Activated CD4-positive, alpha-beta memory T cell treated with anti-CD3 and anti-CD28 coated beads for 36 hours (primary cell): ENCODE data around the gene HSF2BP. TPM values are rescaled to one million over a fixed set of nuclear protein-coding genes. Genes with fewer than 3 reads are reported as not detected.

Experiments used
- CTCF ChIA-PET: fragments of 350-600 bp; sonication (Branson Sonifier 250); formaldehyde crosslinking; loops from one replicate; lab custom pipeline; 2021; ENCODE audit warnings: antibody characterized with exemption, inconsistent platforms; lab: Charles Lee
- POLR2A ChIA-PET: fragments of 350-600 bp; sonication (Branson Sonifier 250); formaldehyde crosslinking; loops from one replicate; lab custom pipeline; 2021; ENCODE audit warnings: antibody characterized with exemption; lab: Charles Lee
- DNase-seq: peaks from one replicate; pipeline ENCODE4 v3.0.0-alpha.2; 2020
- H3K27ac Mint-ChIP-seq: one replicate; pipeline ENCODE4 v1.8.0; 2021; ENCODE audit warnings: mixed read lengths
- H3K27me3 Mint-ChIP-seq: one replicate; pipeline ENCODE4 v1.8.0; 2021; ENCODE audit warnings: mixed read lengths
- H3K36me3 Mint-ChIP-seq: one replicate; pipeline ENCODE4 v1.8.0; 2021; ENCODE audit warnings: mixed read lengths
- H3K4me1 Mint-ChIP-seq: one replicate; pipeline ENCODE4 v1.8.0; 2021; ENCODE audit warnings: low read depth, mixed read lengths
- H3K4me3 Mint-ChIP-seq: one replicate; pipeline ENCODE4 v1.8.0; 2021; ENCODE audit warnings: mild to moderate bottlenecking, mixed read lengths
- H3K9me3 Mint-ChIP-seq: one replicate; pipeline ENCODE4 v1.8.0; 2021; ENCODE audit warnings: mixed read lengths
- intact Hi-C: fragments of 100-400 bp; cut with micrococcal nuclease; formaldehyde crosslinking; loops from one replicate; pipeline ENCODE4 v1.15.1; 2023
- total RNA-seq, 2 experiments: library from RNA; stranded (reverse); gene quantifications; one replicate each; pipeline ENCODE4 v1.2.3, GENCODE V29; 2021

Gene HSF2BP
- total RNA-seq, 2 experiments from 2014 or later = 0.50 to 0.73 TPM

DNA sequence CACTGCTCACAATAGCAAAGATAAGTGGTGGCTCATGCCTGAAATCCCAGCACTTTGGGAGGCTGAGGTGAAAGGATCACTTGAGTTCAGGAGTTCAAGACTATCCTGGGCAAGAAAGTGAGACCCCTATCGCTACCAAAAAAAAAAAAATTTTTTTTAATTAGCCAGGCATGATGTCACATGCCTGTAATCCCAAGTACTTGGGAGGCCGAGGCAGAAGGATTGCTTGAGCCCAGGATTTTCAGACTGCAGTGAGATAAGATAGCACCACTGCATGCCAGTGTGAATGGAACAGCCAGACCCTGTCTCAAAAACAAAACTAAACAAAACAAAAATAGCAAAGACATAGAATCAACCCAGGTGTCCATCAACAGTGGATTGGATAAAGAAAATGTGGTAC lies 50.6 kb downstream of the HSF2BP start:
- Mint-ChIP-seq H3K4me3 (no peak overlapping the region), H3K4me1 (peaks cover 3% of the 10 kb centered on the region), H3K27me3 (peaks cover 3% of the 10 kb centered on the region), H3K36me3 (no peaks in the 10 kb centered on the region), H3K27ac (no peak overlapping the region), H3K9me3 (no peaks in the 10 kb centered on the region)
- intact Hi-C loops = no loop called here
- ChIA-PET POLR2A (interaction anchor here (1.2 kb wide), 1 partner anchor 12 kb away, joined by 3 read pairs; no protein-coding TSS in a partner anchor), CTCF (no interaction called here)
- no peak for DNase-seq

DNA sequence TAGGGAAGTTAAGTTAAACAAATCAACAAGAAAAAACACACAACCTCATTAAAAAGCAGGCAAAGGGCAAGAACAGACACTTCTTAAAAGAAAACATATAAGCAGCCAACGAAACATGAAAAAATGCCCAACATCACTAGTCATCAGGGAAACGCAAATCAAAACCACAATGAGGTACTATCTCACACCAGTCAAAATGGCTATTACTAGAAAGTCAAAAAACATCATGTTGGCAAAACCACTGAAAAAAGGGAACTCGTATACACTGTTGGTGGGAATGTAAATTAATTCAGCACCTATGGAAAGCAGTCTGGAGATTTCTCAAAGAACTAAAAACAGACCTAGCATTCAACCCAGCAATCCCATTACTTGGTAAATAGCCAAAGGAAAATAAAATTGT lies 51.1 kb downstream of the HSF2BP start:
- intact Hi-C loops = no loop called here
- ChIA-PET CTCF (no interaction called here), POLR2A (no interaction called here)

DNA sequence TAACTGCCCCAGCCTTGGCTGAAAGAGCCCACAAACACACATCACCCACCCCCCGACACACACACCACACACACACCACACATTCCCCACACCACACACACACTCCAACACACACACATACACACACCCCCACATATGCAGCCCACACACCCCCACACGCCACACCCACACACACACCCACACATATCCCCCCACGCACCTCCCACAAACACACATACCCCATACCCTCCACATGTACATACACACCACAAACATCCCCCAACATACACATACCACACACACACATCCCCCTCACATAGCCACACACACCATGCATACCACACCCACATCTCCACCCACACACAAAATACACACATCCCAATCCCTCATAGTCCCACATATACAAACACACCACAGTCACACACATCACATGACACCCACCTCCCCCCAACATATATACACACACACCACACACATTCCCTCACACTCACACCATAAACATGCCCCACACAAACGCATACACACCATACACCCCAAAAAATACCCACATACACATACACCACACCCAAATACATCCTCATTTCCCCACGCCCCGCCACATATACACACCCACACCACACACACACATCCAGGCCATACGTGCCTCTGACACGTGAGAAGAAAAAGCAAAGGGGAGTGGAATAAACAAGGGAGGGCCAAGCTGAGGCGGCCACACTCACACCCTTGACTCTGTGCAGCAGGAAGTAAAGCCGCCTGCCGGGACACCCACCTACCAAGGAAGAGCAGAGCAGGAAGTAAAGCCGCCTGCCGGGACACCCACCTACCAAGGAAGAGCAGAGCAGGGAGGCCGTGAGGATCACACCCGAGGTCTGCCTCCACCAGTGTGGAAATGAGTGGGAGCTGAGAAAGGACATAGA lies 53.7 kb downstream of the HSF2BP start:
- H3K27ac Mint-ChIP-seq = no peak overlapping the region
- DNase-seq = no peak
- H3K36me3 Mint-ChIP-seq = no peaks in the 10 kb centered on the region
- no peak overlapping the region for H3K4me3 Mint-ChIP-seq
- ChIA-PET POLR2A (no interaction called here), CTCF (no interaction called here)
- intact Hi-C loops = no loop called here
- peaks cover 3% of the 10 kb centered on the region for H3K27me3 Mint-ChIP-seq
- H3K4me1 Mint-ChIP-seq = peaks cover 5% of the 10 kb centered on the region
- H3K9me3 Mint-ChIP-seq = no peaks in the 10 kb centered on the region

More for the DNA sequence above, 51.1 kb downstream of the HSF2BP start:
- Mint-ChIP-seq H3K27me3 (peaks cover 3% of the 10 kb centered on the region), H3K36me3 (no peaks in the 10 kb centered on the region), H3K4me3 (no peak overlapping the region), H3K27ac (no peak overlapping the region), H3K9me3 (no peaks in the 10 kb centered on the region), H3K4me1 (peaks cover 3% of the 10 kb centered on the region)
- DNase-seq = no peak

DNA sequence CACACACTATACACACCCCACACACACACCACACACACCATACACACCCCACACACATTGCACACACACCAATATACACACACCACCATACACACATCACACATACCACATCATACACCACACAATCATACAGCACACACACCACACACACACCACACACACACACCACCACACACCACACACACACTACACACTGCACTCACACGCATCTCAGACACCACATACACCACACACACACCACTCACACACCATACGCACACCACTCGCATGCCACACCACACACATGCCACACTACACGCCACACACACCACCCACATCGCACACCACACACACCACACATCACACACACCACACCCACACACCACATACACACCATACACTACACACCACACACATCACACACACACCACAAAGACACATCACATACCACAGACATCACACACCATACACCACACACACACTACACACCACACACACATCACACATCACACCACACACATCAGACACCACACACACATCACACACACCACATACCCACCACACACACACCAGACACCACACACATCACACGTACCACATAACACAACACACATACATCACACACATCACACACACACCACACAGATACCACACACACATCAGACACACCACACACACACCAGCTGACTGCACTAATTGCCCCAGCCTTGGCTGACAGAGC lies 54.6 kb downstream of the HSF2BP start:
- POLR2A ChIA-PET = no interaction called here
- Mint-ChIP-seq H3K9me3 (no peaks in the 10 kb centered on the region), H3K27me3 (peaks cover 3% of the 10 kb centered on the region), H3K36me3 (no peaks in the 10 kb centered on the region), H3K4me3 (no peak overlapping the region), H3K27ac (no peak overlapping the region), H3K4me1 (peaks cover 5% of the 10 kb centered on the region)
- intact Hi-C loops = no loop called here
- CTCF ChIA-PET = no interaction called here
- DNase-seq = no peak

DNA sequence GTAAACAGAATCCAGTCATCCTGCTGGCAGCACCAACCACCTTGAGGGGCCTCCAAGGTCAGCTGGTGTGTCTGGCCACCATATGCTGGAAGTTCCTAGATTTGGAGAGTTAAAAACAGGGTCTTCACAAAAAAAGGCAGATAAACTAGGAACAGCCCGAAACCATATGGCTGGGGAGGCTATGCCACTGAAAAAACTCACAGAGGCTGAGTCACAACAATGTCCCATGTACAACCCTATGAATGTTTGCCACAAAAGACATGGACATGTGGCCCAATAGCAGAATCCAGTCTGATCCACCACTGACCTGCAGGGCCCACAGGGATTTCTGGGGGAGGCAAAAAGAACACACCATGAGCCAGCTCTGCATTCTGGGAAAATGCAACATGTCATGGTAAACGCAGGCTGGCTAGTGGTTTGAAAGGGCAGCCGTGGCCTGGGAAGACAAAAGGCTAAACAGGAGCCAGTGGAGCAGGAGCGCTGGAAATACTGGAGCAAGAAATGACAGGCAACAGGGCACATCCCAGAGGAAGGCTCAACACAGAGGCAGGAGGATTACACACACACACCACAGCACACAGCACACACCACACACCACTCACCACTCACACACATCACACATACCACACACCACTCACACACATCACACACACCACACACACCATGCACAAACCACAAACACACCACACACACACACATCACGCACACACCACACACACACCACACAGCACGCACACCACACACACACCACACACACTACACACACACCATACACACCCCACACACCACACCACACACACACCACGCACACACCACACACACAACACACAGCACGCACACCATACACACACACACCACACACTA lies 55.4 kb downstream of the HSF2BP start:
- Mint-ChIP-seq H3K4me3 (no peak overlapping the region), H3K9me3 (no peaks in the 10 kb centered on the region), H3K4me1 (peaks cover 5% of the 10 kb centered on the region), H3K27me3 (peaks cover 3% of the 10 kb centered on the region), H3K27ac (no peak overlapping the region), H3K36me3 (no peaks in the 10 kb centered on the region)
- DNase-seq = no peak
- ChIA-PET POLR2A (no interaction called here), CTCF (no interaction called here)
- intact Hi-C loops = no loop called here

DNA sequence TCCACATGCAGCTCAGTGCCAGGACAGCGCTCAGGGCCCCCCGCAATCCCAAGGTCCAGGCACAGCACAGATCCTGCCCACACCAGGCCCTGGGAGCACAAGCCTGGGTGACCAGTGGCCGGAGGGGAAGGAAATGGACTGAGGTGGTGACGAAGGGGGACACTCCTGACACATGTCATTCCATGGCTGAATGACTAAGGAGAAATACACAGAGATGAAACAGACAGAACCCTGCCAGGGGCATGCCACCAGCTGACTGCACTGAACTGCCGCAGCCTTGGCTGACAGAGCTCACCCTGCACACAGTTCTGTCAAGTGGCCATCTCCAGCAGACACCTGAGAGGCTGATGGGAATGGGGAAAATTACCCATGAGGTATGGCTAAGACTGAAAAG lies 56.1 kb downstream of the HSF2BP start:
- H3K27me3 Mint-ChIP-seq = peaks cover 3% of the 10 kb centered on the region
- no peaks in the 10 kb centered on the region for H3K36me3 Mint-ChIP-seq
- H3K27ac Mint-ChIP-seq = no peak overlapping the region
- H3K9me3 Mint-ChIP-seq = no peaks in the 10 kb centered on the region
- H3K4me3 Mint-ChIP-seq = no peak overlapping the region
- intact Hi-C loops = no loop called here
- POLR2A ChIA-PET = no interaction called here
- CTCF ChIA-PET = no interaction called here
- H3K4me1 Mint-ChIP-seq = peaks cover 5% of the 10 kb centered on the region
- no peak for DNase-seq

DNA sequence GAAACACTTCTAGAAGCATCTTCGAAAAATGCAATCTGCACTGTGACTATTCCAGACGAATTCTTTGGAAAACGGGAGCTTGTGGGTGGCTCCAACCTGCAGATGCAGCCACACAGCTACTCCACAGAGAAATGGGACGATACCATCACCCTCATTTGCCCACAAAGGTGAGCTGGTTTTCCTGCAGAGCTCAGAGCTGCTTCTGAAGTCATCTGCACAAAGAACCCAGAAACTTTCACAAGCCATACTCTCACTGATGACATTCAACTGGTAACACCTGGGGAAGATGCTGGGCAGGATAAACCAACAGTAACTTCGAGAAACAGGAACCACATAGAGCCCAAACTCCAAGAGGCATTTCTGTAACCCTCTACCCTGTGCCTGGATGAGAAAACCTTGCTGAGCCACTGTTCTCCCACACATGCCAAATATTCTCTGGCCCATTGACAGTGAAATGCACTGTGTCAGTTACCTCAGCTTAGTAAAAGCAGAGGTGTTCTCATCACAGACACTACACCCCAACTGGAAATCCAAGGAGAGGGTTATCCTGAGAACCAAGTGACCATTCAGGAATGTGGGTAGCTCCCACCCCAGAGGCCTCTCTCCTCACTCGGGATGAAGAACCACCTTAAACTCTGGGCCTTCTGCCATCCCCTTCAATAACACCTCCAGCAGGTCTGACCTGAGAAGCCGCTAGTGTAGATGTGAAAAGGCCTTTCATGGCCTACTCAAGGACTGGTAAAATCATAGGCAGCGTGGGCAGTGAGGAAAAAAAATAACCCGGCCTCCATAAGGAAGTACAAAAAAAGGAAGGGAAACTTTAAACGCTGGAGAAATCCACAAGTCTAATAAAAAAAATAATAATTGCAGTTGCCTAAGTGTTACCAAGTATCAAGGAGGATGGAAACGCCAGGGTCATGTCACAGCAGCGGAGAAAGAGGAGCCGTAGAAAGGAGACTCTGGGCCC lies 56.7 kb downstream of the HSF2BP start:
- no peak for DNase-seq
- POLR2A ChIA-PET = no interaction called here
- no peaks in the 10 kb centered on the region for H3K9me3 Mint-ChIP-seq
- no peak overlapping the region for H3K27ac Mint-ChIP-seq
- no peaks in the 10 kb centered on the region for H3K36me3 Mint-ChIP-seq
- no peak overlapping the region for H3K4me3 Mint-ChIP-seq
- H3K4me1 Mint-ChIP-seq = peaks cover 3% of the 10 kb centered on the region
- intact Hi-C loops = no loop called here
- H3K27me3 Mint-ChIP-seq = no peaks in the 10 kb centered on the region
- CTCF ChIA-PET = no interaction called here

DNA sequence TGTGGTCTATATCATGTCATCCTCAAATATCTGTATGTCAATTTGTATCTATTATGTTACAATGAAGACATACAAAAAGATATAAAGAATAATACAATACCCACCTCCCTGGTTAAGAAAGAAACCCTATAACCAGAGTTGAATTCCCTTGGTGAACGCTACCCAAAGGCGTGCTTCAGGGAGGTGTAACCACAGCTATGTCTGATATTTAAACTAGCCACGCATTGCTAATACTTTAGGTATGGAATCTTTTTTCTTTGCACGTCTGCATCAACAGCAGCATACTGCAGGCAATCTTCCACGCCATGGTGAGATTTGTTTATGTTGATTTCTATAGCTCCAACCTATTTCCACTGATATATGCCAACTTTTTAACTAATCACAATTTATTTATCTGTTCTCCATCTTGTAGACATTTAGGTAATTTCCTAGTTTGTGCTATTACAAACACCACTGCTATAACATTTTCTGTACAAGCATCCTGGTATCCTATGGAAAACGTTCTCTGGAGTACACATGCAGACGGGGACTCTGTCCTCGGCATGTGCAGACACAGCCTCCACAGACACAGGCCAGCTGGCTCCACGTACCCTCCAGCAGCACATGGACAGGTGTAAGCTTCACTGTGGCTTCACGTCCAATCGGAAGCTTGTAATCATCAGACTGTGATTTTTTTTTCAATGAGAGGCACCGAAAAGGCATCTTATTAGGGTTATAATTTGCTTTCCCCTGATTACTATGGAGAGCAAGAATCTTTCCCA lies 58.5 kb downstream of the HSF2BP start:
- CTCF ChIA-PET = no interaction called here
- H3K27ac Mint-ChIP-seq = no peak overlapping the region
- H3K27me3 Mint-ChIP-seq = no peaks in the 10 kb centered on the region
- H3K36me3 Mint-ChIP-seq = no peaks in the 10 kb centered on the region
- POLR2A ChIA-PET = no interaction called here
- H3K4me1 Mint-ChIP-seq = peaks cover 3% of the 10 kb centered on the region
- no peaks in the 10 kb centered on the region for H3K9me3 Mint-ChIP-seq
- no peak for DNase-seq
- H3K4me3 Mint-ChIP-seq = no peak overlapping the region
- intact Hi-C loops = no loop called here

DNA sequence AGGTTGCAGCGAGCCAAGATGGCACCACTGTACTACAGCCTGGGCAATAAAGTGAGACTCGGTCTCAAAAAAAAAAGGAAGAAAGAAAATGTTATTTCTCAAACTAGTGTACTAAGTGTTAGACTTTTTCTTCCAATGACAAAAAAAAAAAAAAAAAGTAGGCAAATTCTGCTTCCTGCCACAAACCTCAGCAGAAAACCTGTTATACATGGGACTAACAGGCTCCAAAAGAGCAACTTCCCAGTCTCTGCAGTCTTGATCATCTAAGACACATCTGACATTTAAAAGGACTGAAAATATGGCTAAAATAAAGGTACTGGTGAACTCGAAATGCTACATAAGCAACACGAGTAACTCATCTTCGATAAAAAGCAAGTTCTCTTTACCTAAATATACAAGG lies 59.6 kb downstream of the HSF2BP start:
- Mint-ChIP-seq H3K27ac (no peak overlapping the region), H3K4me3 (no peak overlapping the region), H3K9me3 (no peaks in the 10 kb centered on the region), H3K36me3 (no peaks in the 10 kb centered on the region), H3K27me3 (no peaks in the 10 kb centered on the region), H3K4me1 (peaks cover 3% of the 10 kb centered on the region)
- ChIA-PET POLR2A (no interaction called here), CTCF (no interaction called here)
- no peak for DNase-seq
- intact Hi-C loops = no loop called here

DNA sequence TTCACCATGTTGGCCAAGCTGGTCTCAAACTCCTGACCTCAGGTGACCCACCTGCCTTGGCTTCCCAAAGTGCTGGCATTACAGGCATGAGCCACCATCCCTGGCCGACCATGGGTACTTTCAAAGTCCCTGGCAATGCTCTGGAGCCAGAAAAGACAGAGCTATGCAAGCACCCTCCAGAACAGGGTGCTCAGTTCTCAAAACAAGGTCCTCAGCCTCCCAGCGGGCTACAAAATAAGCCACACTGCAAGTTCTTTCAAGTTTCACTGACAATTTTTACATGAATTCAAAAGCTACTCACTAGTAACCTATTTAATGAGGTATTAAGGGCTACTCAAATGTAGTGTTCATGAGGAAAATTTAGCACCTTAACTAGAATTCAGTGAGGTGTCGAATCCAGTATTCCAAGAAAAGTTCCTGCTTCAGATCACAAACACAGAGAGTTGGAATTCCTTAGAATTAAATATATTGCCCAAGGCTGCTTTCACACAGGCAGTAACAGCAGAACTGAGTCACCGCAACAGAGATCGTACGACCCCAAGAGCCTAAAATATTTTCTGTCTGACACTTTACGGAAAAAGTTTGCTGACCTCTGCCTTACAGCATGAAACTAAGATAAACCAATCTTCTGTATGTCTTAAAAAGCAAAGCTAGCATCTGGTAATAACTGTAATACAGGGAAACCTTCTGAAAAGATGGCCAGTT lies 60.7 kb downstream of the HSF2BP start:
- Mint-ChIP-seq H3K4me3 (no peak overlapping the region), H3K36me3 (no peaks in the 10 kb centered on the region), H3K27ac (no peak overlapping the region), H3K27me3 (no peaks in the 10 kb centered on the region), H3K4me1 (peaks cover 3% of the 10 kb centered on the region), H3K9me3 (no peaks in the 10 kb centered on the region)
- POLR2A ChIA-PET = no interaction called here
- intact Hi-C loops = no loop called here
- CTCF ChIA-PET = no interaction called here
- DNase-seq = no peak
